Stimulated activated CD4-positive, alpha-beta T cell treated with anti-CD3 and anti-CD28 coated beads, Interleukin-4, amount 100 ng/mL, for 48 hours (primary cell): ENCODE measurements around the gene HBM.
"Not testable (repeated sequence)": the region's sequence is repeated elsewhere in the genome, so short reads cannot be mapped to it uniquely, and the experiment has no call there.

Experiments used
- DNase-seq, 2 donors: peaks; one replicate each; pipeline ENCODE4 v3.0.0-alpha.2; 2020; ENCODE audit warnings: low read depth in 2 of 2

Gene HBM

GRCh38 chr16:146646-147045 lies 19.1 kb upstream of the HBM start:
- no peak for DNase-seq

DNA sequence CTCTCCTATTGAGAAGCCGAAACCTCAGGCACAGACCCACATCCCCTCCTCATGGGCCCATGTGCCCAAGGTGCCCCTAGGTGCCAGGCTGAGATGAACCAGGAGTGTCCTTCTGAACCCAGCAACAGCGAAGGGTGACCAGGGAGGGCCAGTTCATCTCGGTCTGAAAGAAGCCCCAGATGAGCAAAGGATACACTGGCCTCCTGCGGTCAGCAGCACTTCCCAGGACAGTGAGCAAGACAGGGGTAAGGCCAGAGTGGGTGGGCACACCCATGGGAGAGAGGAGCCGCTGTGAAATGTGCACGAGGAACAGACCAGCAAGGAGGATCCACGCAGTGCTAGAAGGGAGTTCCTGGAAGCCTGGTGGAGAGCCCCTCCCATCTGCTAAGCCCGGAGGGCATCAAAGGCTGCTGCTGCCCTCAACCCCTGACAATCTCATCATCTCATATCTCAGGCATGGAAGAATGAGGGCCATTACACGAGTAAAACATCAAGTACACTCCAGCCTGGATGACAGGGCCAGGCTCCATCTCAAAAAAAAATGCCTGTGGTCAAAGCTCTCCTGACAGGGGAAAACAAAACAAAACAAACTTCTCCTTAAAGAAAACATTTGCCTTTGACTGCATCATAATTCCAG lies 16.6 kb upstream of the HBM start:
- DNase-seq: no peak

DNA sequence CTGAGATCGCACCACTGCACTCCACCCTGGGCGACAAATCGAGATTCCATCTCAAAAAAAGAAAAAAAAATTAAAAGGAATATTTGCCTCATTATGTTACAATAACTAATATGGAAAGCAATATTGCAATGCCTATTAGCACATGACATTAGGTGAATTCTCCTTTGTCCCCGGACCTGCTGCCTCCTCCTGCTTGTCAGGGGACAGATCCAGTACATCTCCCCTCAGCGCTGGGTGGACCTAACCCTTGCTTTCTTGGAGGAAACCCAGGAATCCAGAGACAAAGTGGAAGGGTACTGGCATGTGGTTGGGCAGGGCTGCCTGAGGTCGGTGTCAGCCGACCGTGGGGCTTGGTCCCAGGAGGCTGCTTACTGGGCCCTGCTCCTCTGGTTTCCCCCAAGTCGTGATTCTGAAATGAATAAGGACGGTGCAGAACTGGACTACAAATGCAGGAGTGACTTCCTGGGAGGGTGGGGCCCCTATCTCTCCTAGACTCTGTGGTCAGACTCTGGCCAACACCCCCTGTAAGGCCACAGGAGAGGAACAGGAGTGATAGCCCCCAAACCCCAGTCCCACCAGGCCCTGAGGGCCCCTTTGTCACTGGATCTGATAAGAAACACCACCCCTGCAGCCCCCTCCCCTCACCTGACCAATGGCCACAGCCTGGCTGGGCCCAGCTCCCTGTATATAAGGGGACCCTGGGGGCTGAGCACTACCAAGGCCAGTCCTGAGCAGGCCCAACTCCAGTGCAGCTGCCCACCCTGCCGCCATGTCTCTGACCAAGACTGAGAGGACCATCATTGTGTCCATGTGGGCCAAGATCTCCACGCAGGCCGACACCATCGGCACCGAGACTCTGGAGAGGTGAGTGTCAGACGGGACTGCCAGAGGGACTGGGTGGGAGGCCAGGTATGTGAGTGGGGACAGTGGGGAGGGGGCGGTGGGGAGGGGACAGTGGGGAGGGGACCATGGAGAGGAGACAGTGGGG lies 13.3 kb upstream of the HBM start, which contains the start of gene HBZ:
HBZ (plus strand) TSS at position 504 of the 988 bp plus-strand sequence; CDS start at position 770, 266 bp downstream.
- DNase-seq: no peak

DNA sequence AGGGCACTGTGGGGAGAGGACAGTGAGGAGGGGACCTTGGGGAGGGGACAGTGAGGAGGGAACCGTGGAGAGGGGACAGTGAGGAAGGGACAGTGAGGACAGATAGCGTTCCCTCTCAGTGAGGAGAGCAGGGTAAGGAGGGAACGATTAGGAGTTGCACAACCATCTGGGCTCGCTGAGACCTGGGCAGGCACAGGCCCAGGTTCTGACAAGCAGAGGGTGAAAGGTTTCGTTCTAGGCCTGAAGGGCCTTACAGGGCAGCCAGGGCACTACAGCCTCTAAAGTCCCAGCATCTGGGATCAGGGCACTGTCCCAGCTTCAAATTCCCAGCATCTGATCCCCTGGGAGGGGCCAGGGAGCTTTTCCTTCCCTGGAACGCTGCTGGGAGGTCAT lies 12.7 kb upstream of the HBM start:
- DNase-seq: not testable (repeated sequence)

GRCh38 chr16:153550-154216 lies 12.1 kb upstream of the HBM start:
- not testable (repeated sequence) for DNase-seq

DNA sequence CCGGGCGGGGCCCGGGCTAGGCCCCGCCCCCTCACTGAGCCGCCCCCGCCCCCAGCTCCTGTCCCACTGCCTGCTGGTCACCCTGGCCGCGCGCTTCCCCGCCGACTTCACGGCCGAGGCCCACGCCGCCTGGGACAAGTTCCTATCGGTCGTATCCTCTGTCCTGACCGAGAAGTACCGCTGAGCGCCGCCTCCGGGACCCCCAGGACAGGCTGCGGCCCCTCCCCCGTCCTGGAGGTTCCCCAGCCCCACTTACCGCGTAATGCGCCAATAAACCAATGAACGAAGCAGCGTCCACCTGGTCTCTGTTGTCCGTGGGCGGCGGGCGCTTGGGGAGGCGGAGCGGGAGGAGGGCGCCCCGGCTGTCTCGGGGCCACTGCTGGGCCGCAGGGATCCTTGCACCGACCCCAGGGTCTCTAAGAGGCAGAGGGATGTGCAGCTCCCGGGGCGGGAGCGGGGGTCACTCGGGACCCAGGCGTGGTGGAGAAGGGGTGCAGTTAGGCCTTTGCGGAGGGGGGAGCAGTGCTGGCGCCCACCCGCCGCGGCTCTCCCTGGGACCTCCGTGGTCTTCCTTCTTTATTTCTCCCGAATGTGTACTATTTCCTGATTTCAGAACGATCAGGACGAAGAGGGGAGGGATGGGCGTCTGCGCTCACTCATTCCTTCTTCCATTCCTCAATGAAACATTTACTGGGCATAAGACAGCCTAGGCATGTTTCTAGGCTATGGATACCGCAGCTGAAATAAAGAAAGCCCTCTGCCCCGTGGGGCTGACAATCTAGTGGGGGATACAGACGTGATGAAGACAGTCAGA lies 11.4 kb upstream of the HBM start:
- no peak for DNase-seq

DNA sequence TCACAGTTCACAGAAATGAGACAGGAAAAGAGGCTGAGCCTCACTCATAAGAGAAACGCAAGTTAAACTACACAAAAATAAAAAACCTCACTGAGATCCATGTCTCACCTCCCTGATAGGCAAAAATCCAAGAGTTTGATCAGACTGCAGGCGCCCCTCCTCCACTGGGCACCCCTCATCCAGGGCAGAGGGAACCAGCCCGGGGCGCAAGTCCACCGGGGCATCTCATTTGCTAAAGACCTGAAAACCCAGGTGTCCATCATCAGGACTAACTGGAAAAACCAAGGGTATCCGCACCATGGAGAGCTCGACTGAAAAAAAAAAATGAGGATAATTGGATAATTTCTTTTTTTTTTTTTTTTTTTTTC lies 10.8 kb upstream of the HBM start:
- DNase-seq: no peak

DNA sequence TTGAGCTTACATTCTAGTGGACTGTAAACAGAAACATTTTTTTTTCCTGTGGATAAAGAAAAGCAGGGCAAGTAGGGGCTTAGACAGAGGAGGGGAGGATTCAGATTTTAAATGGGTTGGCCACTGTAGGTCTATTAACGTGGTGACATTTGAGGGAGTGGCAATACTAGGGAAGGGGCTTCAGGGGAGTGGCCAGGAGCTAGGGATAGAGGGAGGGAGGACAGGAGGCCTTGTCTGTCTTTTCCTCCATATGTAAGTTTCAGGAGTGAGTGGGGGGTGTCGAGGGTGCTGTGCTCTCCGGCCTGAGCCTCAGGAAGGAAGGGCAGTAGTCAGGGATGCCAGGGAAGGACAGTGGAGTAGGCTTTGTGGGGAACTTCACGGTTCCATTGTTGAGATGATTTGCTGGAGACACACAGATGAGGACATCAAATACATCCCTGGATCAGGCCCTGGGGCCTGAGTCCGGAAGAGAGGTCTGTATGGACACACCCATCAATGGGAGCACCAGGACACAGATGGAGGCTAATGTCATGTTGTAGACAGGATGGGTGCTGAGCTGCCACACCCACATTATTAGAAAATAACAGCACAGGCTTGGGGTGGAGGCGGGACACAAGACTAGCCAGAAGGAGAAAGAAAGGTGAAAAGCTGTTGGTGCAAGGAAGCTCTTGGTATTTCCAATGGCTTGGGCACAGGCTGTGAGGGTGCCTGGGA lies 6.5 kb upstream of the HBM start:
- no peak for DNase-seq

DNA sequence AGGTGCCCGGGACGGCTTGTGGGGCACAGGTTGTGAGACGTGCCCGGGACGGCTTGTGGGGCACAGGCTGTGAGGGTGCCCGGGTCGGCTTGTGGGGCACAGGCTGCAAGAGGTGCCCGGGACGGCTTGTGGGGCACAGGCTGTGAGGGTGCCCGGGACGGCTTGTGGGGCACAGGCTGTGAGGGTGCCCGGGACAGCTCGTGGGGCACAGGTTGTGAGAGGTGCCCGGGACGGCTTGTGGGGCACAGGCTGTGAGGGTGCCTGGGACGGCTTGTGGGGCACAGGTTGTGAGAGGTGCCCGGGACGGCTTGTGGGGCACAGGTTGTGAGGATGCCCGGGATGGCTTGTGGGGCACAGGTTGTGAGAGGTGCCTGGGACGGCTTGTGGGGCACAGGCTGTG lies 5.5 kb upstream of the HBM start:
- DNase-seq: not testable (repeated sequence)

DNA sequence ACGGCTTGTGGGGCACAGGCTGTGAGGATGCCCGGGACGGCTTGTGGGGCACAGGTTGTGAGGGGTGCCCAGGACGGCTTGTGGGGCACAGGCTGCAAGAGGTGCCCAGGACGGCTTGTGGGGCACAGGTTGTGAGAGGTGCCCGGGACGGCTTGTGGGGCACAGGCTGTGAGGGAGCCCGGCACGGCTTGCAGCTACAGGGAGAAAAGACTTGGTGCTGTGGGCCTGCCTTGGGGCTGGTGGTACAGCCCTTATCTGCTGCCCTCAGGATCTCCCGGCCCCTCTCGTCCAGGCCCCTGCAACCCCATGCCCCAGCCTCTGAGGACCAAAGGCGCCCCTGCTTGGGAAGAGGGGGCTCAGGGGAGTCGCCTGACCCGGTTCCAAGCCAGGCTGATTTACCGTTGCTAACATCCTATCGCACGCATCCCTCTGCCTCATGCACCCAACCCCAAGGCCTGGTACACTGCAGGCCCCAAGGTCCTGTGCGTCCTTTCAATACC lies 5.0 kb upstream of the HBM start:
- no peak for DNase-seq

- DNase-seq: no peak
Measured at GRCh38 chr16:162271-162991, 3.3 kb upstream of the HBM start.

DNA sequence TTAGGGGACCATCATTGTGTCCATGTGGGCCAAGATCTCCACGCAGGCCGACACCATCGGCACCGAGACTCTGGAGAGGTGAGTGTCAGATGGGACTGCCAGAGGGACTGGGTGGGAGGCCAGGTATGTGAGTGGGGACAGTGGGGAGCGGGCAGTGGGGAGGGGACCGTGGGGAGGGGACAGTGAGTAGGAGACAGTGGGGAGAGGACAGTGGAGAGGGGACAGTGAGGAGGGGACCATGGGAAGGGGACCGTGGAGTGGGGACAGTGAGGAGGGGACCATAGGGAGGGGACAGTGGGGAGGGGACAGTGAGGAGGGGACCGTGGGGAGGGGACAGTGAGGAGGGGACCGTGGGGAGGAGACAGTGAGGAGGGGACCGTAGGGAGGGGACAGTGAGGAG lies 2.6 kb upstream of the HBM start:
- not testable (repeated sequence) for DNase-seq

DNA sequence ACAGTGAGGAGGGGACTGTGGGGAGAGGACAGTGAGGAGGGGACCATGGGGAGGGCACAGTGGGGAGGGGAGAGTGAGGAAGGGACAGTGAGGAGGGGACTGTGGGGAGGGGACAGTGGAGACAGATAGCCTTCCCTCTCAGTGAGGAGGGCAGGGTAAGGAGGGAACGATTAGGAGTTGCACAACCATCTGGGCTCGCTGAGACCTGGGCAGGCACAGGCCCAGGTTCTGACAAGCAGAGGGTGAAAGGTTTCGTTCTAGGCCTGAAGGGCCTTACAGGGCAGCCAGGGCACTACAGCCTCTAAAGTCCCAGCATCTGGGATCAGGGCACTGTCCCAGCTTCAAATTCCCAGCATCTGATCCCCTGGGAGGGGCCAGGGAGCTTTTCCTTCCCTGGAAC lies 2.1 kb upstream of the HBM start:
- not testable (repeated sequence) for DNase-seq

GRCh38 chr16:164134-164823 lies 1.5 kb upstream of the HBM start:
- DNase-seq: not testable (repeated sequence)

GRCh38 chr16:164827-165538 lies 795 bp upstream of the HBM start:
- no peak for DNase-seq

DNA sequence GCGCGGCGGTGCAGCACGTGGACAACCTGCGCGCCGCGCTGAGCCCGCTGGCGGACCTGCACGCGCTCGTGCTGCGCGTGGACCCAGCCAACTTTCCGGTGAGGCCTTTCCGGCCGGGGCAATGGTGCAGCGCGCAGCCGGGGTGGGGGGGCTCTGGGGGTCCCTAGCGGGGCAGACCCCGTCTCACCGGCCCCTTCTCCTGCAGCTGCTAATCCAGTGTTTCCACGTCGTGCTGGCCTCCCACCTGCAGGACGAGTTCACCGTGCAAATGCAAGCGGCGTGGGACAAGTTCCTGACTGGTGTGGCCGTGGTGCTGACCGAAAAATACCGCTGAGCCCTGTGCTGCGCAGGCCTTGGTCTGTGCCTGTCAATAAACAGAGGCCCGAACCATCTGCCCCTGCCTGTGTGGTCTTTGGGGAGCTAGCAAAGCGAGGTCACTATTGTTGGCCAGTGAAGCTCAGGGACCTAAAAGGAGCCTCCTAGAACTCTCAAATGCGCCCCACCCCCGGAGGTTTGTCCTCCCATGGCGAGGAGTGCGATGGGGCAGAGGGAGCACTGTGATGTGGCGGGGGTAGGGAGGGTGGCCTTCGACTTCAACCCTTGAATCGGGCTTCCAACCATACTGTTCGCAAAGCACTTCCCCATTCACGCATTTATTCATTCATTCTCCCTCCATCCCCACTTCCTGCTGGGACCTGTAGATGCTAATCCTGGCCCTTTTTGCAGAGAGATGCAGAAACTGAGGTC lies 770 bp downstream of the HBM start:
- DNase-seq: no peak

GRCh38 chr16:167122-167690 lies 1.4 kb downstream of the HBM start:
- DNase-seq: no peak

- DNase-seq: no peak
Measured at GRCh38 chr16:168424-168823, 2.6 kb downstream of the HBM start.
